K562 (cell line): Measurements from ENCODE around the gene RIOK3. TPM values are rescaled to one million over a fixed set of nuclear protein-coding genes. Genes with fewer than 3 reads are reported as not detected.

Experiments
- CC2D1A ChIP-seq: fragments of 450-650 bp; IDR thresholded peaks from 2 replicates; pipeline ENCODE4 v1.6.1; 2017; ENCODE audit warnings: mild to moderate bottlenecking
- GABPB1 ChIP-seq: sonication (generic); formaldehyde crosslinking; IDR thresholded peaks from 2 replicates; pipeline ENCODE4 v1.8.0; 2022; ENCODE audit warnings: mild to moderate bottlenecking, missing genetic modification reagents
- GATA2 ChIP-seq: sonication (generic); formaldehyde crosslinking; IDR thresholded peaks from 2 replicates; pipeline ENCODE4 v1.4.0; 2020; ENCODE audit warnings: mild to moderate bottlenecking, missing genetic modification reagents
- LCOR ChIP-seq: sonication (generic); formaldehyde crosslinking; IDR thresholded peaks from 2 replicates; pipeline ENCODE4 v1.8.0; 2022; ENCODE audit warnings: mild to moderate bottlenecking, missing genetic modification reagents
- MCM5 ChIP-seq: fragments of 450-650 bp; IDR thresholded peaks from 2 replicates; pipeline ENCODE4 v1.6.1; 2016; ENCODE audit warnings: low read depth
- NRF1 ChIP-seq, 2 experiments: fragments of 450-650 bp; IDR thresholded peaks in 1 of 2; conservative IDR thresholded peaks in 1 of 2; 2 replicates each; pipeline ENCODE4 v1.6.1; 2014; ENCODE audit warnings: mild to moderate bottlenecking in 2 of 2
- PCBP1 ChIP-seq: fragments of 200-400 bp; formaldehyde crosslinking; IDR thresholded peaks from 2 replicates; pipeline ENCODE4 v1.6.1; 2018; ENCODE audit warnings: mild to moderate bottlenecking, low read depth, low read length; ENCODE audit not compliant: poor library complexity, severe bottlenecking
- PKNOX1 ChIP-seq: fragments of 450-650 bp; IDR thresholded peaks from 2 replicates; pipeline ENCODE4 v1.6.1; 2016
- POLR2B ChIP-seq: fragments of 450-650 bp; IDR thresholded peaks from 2 replicates; pipeline ENCODE4 v1.6.1; 2018; ENCODE audit warnings: low read depth; ENCODE audit not compliant: partially characterized antibody
- RCOR1 ChIP-seq, 2 experiments: IDR thresholded peaks; 2 replicates each; pipeline ENCODE4 v1.6.1; 2012; ENCODE audit warnings: low read depth in 2 of 2, low read length in 2 of 2, borderline replicate concordance in 1 of 2, improper control_type of control experiment in 1 of 2
- ZEB2 ChIP-seq: fragments of 450-650 bp; IDR thresholded peaks from 2 replicates; pipeline ENCODE4 v1.6.1; 2016
- ZNF274 ChIP-seq: IDR thresholded peaks from 2 replicates; pipeline ENCODE4 v1.6.1; 2011; ENCODE audit warnings: low read depth, mild to moderate bottlenecking, low read length, moderate library complexity, borderline replicate concordance
- ZNF668 ChIP-seq: fragments of 250-450 bp; sonication (Bioruptor Pico); IDR thresholded peaks from 2 replicates; pipeline ENCODE4 v1.8.0; 2022; ENCODE audit warnings: mild to moderate bottlenecking, inconsistent platforms
- polyA plus RNA-seq, 8 experiments: library from polyadenylated mRNA; depleted of rRNA in 4 of 8; stranded (reverse) in 5 of 8; unstranded in 3 of 8; fragments of >200 nt; fragmentation: Nextera tagmentation in 2 of 8; fragmentation: Illumina TruSeq in 1 of 8; extraction: Ambion mirVana in 2 of 8; extraction: Trizol in 1 of 8; gene quantifications; 2 replicates each; pipeline versions ENCODE4 v1.2.1 to v1.2.3, GENCODE V29; 2011 to 2014; ENCODE audit warnings: inconsistent platforms in 1 of 8, missing spikeins in 1 of 8
- total RNA-seq, 7 experiments: library from RNA; depleted of rRNA in 6 of 7; stranded (reverse); fragments of >200 nt in 6 of 7; fragmentation: Illumina TruSeq in 2 of 7; extraction: Trizol in 2 of 7; gene quantifications; 2 replicates each; pipeline versions ENCODE4 v1.2.1 to v1.2.3, GENCODE V29; 2011 to 2021; ENCODE audit warnings: low replicate concordance in 1 of 7
- TF ChIP-seq, protein P1 (sequence below): fragments of 450-650 bp; IDR thresholded peaks from 2 replicates; pipeline ENCODE4 v1.6.1; 2016; ENCODE audit warnings: low read depth, mild to moderate bottlenecking, moderate library complexity
- TF ChIP-seq, protein P2 (sequence below): fragments of 450-650 bp; IDR thresholded peaks from 2 replicates; pipeline ENCODE4 v1.6.1; 2016; ENCODE audit warnings: mild to moderate bottlenecking, moderate library complexity

The RIOK3 gene
- total and polyA plus RNA-seq, 9 of the 15 experiments (the other 6 are each of a cell fraction or from before 2014, with no cell fraction given), result 21.4 to 89.5 (median 62.9) TPM

- TF ChIP-seq CC2D1A (no peak), LCOR (CRISPR knock-in tag) (peak; percentile 87), GATA2 (CRISPR knock-in tag) (no peak), ZNF274 (no peak), ZEB2 (peak; percentile 93), PCBP1 (no peak), GABPB1 (CRISPR knock-in tag) (0 out of 2 replicates have a peak, but pooled peaks have one; percentile 43), ZNF668 (CRISPR knock-in tag) (no peak), MCM5 (no peak), POLR2B (peak; percentile 60), RCOR1 (IDR thresholded peaks at IDR 0.05; ENCODE audit: borderline replicate concordance in 1 of 2, low read depth in 2 of 2, low read length in 2 of 2) (peak in 1 of 2 experiments; percentile 34; a peak in 1 of 4 replicates), PKNOX1 (peak; percentile 75; the same call in 1 of the 2 replicates), NRF1 (conservative IDR thresholded peaks at IDR 0.05 in 1 of 2, IDR thresholded peaks at IDR 0.05 in 1 of 2) (peak; percentile 21 to 27; a peak in 1 of 4 replicates)
- TF ChIP-seq, protein P1, sequence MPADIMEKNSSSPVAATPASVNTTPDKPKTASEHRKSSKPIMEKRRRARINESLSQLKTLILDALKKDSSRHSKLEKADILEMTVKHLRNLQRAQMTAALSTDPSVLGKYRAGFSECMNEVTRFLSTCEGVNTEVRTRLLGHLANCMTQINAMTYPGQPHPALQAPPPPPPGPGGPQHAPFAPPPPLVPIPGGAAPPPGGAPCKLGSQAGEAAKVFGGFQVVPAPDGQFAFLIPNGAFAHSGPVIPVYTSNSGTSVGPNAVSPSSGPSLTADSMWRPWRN, result 0 out of 2 replicates have a peak, but pooled peaks have one; percentile 16
- TF ChIP-seq, protein P2, sequence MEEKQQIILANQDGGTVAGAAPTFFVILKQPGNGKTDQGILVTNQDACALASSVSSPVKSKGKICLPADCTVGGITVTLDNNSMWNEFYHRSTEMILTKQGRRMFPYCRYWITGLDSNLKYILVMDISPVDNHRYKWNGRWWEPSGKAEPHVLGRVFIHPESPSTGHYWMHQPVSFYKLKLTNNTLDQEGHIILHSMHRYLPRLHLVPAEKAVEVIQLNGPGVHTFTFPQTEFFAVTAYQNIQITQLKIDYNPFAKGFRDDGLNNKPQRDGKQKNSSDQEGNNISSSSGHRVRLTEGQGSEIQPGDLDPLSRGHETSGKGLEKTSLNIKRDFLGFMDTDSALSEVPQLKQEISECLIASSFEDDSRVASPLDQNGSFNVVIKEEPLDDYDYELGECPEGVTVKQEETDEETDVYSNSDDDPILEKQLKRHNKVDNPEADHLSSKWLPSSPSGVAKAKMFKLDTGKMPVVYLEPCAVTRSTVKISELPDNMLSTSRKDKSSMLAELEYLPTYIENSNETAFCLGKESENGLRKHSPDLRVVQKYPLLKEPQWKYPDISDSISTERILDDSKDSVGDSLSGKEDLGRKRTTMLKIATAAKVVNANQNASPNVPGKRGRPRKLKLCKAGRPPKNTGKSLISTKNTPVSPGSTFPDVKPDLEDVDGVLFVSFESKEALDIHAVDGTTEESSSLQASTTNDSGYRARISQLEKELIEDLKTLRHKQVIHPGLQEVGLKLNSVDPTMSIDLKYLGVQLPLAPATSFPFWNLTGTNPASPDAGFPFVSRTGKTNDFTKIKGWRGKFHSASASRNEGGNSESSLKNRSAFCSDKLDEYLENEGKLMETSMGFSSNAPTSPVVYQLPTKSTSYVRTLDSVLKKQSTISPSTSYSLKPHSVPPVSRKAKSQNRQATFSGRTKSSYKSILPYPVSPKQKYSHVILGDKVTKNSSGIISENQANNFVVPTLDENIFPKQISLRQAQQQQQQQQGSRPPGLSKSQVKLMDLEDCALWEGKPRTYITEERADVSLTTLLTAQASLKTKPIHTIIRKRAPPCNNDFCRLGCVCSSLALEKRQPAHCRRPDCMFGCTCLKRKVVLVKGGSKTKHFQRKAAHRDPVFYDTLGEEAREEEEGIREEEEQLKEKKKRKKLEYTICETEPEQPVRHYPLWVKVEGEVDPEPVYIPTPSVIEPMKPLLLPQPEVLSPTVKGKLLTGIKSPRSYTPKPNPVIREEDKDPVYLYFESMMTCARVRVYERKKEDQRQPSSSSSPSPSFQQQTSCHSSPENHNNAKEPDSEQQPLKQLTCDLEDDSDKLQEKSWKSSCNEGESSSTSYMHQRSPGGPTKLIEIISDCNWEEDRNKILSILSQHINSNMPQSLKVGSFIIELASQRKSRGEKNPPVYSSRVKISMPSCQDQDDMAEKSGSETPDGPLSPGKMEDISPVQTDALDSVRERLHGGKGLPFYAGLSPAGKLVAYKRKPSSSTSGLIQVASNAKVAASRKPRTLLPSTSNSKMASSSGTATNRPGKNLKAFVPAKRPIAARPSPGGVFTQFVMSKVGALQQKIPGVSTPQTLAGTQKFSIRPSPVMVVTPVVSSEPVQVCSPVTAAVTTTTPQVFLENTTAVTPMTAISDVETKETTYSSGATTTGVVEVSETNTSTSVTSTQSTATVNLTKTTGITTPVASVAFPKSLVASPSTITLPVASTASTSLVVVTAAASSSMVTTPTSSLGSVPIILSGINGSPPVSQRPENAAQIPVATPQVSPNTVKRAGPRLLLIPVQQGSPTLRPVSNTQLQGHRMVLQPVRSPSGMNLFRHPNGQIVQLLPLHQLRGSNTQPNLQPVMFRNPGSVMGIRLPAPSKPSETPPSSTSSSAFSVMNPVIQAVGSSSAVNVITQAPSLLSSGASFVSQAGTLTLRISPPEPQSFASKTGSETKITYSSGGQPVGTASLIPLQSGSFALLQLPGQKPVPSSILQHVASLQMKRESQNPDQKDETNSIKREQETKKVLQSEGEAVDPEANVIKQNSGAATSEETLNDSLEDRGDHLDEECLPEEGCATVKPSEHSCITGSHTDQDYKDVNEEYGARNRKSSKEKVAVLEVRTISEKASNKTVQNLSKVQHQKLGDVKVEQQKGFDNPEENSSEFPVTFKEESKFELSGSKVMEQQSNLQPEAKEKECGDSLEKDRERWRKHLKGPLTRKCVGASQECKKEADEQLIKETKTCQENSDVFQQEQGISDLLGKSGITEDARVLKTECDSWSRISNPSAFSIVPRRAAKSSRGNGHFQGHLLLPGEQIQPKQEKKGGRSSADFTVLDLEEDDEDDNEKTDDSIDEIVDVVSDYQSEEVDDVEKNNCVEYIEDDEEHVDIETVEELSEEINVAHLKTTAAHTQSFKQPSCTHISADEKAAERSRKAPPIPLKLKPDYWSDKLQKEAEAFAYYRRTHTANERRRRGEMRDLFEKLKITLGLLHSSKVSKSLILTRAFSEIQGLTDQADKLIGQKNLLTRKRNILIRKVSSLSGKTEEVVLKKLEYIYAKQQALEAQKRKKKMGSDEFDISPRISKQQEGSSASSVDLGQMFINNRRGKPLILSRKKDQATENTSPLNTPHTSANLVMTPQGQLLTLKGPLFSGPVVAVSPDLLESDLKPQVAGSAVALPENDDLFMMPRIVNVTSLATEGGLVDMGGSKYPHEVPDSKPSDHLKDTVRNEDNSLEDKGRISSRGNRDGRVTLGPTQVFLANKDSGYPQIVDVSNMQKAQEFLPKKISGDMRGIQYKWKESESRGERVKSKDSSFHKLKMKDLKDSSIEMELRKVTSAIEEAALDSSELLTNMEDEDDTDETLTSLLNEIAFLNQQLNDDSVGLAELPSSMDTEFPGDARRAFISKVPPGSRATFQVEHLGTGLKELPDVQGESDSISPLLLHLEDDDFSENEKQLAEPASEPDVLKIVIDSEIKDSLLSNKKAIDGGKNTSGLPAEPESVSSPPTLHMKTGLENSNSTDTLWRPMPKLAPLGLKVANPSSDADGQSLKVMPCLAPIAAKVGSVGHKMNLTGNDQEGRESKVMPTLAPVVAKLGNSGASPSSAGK, result peak; percentile 98
These were observed 15.6 kb upstream of the RIOK3 start (continued) for GRCh38 chr18:23437357-23438045.
